NCI-H2227 (cell line): ENCODE data around the gene KLK14.

Source experiments
- DNase-seq: peaks from one replicate; lab custom pipeline; 2025; ENCODE audit not compliant: unreplicated experiment; lab: John Stamatoyannopoulos, UW

KLK14 gene

DNA sequence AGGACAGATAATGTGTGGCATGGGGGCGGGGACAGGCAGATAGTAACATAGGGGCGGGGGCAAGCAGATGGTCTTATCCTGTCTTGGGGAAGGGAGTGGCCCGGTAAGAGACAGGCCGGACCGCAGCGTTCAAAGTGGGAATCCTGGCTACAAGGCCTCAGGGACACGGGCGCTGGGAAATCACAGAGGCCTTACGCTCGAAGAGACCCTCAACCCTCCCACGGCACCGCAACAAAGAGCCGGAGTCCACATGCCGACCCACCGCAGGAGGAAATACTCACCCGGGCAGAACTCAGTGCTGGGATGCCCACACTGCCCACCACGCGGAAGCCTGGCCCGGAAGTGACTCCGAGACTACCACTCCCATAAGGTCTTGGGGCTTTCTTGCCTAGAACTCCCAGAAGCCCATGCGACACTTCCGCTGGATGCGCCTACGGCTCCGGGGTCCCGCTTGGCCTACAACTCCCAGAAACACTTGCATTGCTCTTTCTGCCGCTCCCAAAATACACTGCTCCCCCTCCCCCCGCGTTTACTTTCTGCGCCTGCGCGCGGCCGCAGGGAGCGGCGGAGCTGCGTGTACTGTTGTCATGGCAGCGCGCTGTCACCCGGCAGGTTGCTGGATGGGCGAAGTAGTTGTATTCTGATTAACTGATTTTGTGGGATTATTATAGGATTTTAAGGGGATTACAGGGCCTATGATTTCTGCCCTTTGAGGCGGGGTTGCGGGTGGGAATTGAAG lies 25.5 kb upstream of the KLK14 start, which contains the start of gene CTU1:
CTU1 (minus strand) TSS at position 344 of the 739 bp plus-strand sequence. CDS start 3,840 bp downstream, outside the sequence.
- DNase-seq, result peak; percentile 97

DNA sequence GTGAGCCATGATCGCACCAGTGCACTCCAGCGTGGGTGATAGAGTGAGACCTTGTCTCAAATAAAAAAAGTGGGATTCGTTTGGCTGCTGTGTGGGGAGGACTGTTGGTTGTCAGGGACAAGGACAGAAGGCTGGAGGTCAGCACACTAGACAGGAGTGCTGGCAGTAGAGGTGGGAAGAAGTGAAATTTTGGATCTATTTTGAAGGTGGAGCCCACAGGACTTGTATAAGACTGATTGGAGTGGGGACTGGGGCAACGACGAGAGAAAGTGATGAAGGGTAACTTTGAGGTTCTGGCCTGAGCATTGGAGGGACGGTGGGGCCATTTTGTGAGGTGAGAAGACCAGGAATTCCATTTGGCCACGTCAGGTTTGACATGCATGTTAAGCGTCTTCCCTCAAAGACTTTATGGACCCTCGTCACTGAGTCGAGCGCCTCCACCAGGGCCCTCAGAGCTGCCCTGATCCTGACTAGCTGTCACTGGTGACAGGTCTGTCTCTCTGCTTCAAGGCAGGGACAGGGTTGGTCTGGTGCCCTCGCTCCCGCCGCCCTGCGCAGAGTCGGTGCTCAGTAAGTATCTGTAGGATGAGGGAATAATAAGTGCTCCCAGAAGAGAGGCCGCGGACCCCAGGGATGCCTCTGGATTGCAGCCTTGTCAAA lies 24.8 kb upstream of the KLK14 start:
- DNase-seq, result no peak

DNA sequence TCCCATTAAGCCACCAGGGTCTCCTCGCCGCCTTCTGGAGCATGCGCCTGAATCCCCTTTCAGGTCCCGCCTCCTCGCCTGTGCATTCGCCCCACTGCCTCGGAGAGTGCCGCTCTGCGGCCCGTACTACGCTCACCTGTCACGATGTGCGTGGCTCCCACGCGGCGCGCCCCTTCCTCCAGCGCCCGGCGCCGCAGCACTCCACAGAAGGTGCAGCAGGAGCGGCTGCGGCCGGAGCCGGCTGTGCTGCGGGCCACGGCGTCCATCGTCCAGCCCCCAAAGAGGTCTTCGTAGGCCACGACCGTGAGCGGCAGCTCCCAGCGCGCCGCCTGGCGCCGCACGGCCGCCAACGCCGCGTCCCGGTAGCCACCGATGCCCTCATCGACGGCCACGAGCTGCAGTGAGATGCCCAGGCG lies 21.2 kb upstream of the KLK14 start:
- DNase-seq, result no peak

DNA sequence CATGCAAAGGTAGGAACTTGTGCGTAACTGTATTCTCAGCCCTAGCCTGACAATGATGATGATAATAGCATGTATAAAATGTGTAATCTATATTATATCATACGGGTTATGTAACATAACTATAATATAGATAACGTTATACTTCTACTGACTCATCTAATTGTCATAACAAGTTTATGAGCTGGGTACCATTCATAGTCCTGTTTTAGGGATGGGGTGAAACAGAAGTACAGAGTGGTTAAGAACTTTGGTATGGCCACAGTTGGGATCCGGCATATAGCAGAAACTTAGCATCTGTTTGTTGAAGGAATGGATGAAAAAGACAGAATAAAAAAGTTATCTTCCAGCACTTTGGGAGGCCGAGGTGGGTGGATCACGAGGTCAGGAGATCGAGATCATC lies 20.3 kb upstream of the KLK14 start:
- DNase-seq, result no peak

DNA sequence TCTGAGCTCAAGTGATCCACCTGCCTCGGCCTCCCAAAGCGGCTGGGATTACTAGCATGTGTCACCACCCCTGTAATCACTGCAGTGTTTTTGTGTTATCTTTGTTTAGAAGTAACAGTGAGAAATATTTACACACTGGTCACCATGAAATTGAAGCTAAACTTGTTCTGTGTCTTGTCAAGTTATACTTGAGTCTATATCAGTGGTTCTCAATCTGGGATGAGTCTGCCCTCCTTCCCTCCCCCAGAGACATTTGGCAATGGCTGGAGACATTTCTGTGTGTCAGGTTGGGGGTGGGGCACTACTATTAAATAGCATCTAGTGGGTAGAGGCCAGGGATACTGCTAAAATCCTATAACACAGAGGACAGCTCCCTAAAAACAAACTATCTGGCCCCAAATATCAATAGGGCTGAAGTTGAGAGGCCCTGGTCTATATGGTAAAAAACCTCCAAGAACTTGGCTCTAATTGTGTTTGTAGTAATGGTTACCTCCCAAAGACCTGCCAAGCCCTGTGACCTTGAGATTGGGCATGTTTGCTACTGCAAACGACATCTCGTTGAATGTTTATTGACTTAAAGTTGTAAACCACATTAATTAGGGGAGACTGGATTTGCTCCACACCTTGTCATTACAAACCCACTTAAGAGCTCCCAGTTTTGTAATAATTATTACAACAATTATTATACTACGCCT lies 18.6 kb upstream of the KLK14 start:
- DNase-seq, result no peak

DNA sequence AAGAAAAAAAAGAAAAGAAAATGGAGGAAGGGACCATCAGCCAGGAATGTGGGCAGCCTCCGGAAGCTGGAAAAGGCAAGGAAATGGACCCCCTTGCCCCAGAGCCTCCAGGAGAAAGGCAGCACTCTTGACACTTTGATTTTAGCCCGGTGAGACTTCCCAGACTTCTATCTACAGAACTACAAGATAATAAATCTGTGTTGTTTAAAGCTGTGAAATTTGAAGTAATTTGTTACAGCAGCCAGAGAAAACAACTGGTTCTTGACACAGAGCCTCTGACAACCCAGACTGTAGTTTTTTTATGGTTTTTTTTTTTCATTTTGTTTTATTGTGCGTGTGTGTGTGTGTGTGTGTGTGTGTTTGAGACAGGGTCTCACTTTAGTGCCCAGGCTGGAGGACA lies 17.9 kb upstream of the KLK14 start:
- DNase-seq, result no peak

DNA sequence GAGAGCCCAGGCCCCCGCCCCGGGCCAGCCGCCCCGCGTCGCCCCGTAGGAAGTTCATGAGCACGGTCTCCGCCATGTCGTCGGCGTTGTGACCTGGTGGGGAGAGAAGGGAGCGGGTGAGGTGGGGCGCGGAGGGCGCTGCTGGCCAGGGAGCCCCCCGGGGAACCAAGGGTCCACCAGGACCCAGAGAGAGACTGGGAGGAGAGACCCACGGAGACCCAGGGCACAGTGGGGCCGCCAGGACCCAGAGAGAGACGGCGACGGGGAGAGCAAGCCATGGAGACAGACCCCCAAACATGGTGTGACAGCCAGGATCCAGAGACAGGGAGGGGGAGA lies 16.3 kb upstream of the KLK14 start:
- DNase-seq, result no peak

DNA sequence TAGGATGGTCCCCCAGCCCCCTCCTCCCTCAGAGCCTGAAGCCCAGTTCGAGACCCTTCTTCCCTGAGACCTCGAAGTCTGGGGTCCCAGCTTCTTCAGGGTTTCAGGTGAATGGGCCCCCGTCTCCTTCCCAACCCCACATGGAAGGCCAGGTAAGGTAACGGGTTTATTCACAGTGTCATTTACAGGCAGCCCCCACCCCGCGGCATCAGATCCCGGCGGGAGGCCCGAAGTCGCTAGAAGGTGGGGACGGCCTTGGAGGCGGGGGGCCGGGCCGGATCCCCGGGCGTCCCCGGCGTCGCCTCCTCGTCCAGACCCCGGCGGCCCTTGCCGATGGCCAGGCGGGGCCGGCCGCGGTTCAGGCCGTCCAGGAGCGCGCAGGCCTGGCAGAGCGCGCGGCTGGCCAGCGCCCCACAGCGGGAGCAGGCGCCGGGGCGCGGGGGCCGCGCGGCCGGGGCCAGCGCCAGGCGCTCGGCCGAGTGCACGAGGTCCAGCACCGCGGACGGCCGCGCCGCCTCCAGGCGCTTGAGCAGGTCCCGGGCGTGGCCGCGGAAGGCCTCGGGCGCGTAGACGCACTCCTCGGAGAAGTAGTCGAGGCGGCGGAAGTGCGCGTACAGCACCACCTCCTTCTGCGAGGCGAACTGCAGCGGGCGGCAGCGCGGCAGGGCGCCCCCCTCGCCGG lies 15.8 kb upstream of the KLK14 start:
- no peak for DNase-seq

DNA sequence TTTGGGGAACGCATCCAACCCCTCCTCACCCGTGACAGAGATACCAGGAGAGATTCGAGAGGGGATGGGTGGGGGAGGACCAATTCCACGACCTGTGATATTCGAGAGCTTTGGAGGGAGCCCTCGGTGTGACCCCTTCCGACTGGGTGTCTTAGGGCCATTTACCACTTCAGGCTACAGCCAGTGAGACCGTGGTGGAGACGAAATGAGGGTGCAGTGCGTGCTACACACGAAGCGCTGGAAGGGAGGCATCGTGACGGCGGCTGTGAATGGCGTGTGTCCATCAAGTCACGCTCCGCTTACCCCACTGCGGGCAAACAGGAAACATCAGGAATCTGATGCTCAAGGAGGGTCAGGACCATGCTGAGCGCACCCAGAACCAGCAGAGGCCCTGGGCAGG lies 15.1 kb upstream of the KLK14 start:
- DNase-seq, result no peak

DNA sequence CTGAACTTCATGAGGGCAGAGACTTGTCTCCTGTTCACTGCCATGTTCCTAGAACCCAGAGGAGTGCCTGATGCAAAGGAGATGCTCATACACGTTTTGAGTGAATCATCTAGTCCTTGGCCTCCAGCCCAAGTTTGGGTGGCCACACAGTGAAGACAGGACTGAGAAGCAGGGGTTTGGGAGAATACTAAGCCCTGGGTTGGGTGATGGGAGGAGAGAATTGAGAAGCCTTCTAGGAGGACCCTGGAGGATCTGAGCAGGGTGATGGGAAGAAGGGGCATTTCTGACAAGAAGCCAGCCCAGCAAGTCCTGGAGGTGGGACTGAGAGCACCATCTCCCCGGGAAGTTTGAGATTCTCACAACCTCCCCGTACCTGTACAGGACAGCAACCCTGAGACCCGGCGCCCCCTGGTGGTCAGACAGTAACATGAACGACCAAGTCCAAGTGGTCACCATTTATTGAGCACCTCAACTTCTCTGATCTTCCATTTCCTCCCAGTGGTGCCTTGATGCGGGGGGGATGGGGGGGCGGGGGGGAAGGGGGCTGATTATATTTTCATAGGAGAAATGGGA lies 14.6 kb upstream of the KLK14 start:
- peak; percentile 38 for DNase-seq

DNA sequence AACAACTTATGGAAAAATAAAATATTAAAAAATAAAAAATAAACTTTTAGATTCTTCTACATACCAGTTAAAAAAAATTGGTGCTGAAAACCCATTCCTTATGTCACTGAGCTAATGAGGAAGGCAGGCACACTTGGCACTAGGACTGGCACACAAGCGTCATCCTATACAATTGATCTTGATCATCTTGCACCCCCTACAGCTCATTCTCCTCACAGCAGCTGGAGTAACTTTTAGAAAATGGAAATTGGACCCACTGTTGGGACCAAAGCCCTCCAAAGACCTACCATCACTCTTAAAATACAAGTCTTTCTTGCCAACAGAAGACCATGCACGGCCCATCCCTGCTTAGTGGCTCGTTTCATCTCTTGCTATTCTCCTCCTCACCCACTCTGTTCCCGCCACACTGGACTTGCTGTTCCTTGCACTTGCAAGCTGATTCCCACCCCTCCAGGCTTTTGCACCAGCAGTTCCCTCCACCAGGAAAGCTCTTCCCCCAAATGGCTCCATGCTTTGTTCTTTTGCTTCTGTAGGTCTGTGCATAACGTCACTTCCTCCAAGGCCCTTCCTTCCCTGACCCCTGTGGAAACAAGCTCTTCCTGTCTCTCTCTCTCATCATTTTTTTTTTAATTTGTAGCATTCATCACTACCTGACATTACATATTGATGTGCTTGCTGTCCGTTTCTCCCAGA lies 13.9 kb upstream of the KLK14 start:
- no peak for DNase-seq

DNA sequence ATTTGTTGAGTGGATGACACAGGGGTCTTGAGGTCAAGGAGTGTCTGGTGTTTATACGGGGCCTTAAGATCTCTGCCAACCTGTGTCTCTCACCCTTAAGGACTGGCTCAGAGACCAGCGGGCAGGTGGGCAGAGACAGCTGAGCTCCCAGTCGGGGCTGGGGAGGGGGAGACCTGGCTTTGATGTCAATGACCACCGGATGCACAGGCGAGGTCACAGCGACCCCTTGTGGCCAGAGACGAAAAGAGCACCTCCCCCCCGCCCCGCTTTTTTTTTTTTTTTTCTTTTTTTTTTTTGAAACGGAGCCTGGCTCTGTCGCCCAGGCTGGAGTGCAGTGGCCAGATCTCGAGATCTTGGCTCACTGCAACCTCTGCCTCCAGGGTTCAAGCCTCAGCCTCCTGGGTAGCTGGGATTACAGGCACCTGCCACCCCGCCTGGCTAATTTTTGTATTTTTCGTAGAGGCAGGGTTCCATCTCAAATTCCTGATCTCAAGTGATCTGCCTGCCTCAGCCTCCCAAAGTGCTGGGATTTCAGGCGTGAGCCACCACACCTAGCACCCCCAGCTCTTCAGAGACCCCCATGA lies 12.1 kb upstream of the KLK14 start:
- DNase-seq, result peak; percentile 39

DNA sequence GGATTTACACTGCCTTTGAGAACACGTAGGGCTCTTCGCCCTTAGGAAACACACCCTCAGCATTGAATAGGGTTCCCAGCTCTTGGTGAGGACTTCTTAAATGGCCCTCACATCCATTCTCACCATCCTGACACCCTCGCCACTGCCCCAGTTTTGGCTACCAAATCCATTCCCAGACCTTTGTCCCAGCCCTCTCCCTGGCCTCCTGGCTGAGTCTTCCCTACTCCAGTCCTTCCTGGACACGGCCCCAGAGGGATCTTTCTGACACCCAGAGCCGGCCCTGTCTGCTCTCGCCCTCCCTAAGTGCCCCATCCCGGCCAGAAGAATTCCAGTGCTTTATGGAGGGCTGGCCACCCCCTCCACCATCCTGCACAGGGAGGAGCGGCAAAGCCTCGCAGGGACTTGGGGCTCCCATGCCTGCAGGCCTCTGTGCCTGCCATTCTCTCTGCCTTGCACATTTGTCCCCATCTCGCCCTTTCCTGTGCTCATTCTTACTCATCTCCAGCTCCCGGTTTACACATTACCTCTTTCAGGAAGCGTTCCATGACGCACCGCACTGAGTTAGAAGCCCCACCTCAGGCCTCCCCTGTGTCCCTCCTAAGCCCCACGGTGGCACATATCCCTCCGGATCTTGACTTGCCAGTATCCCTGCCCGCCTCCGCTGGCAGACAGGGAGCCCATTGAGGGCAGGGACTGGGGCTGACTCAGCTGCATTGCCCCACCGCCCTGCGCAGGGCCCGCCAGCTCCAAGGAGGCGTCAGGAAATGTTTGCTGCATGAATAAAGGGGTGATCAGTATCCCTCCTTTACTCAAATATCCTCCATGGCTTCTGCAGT lies 11.0 kb upstream of the KLK14 start:
- no peak for DNase-seq

DNA sequence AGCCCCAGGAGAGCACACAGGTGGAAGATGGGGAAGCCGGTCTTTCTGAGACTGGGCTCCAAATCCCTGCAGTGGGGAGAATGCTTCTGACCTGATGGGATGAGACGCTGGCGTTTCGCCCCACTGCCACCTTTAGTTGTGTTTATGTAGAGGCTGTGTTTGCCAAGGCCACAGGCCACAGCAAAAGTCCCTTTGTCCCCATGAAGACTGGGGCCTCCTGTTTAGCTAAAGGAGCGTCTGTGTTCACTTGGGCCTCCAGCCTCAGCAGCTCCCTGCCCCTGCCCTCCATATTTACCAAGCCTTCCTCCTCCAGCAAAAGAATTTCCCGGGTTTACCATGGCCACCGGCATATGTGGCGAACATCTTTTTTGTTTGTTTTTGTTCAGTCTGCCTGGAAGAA lies 10.4 kb upstream of the KLK14 start:
- DNase-seq, result no peak

DNA sequence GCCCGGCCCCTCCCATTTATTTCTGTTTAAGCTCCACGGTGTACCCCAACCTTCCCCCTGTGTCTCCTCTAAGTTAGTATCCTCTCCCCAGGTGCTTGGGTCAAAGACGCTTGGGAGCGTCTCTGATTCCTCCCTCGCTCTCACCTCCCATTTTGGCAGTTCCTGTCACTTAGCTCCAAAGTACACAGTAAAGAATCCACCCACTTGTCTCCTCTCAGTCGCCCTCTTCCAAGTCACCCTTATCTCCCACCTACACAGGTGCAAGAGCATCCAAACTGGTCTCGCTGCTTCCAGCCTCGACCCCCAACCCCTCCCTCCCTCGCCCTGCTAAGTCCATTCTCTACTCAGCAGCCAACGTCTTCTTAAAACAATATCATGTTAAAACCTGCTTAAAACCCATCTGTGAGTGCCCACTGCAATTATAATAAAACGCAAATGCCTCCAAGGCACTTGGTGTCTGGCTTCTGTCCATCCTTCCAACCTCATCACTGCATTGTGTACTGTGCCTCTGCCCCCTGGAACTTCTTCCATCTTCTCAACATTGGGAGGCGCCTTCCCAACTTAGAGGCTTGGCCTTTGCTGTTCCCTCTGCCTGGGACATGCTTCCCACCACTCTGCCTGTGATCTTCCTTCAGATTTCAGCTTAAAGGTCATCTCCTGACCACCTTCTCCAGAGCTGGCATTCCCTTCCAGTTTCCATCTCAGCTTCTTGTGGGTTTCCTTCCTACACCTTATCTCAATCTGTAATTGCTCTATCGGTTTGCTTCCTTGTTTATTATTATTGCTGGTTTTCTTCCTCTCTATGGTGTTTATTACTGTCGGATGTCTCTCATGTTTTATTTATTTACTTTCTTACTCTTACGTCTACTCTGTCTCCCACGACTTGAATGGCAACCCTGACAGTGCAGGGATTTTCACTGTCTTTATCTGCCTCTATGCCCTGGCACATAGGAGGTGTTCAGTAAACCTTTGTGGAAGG lies 9.5 kb upstream of the KLK14 start:
- DNase-seq, result no peak

DNA sequence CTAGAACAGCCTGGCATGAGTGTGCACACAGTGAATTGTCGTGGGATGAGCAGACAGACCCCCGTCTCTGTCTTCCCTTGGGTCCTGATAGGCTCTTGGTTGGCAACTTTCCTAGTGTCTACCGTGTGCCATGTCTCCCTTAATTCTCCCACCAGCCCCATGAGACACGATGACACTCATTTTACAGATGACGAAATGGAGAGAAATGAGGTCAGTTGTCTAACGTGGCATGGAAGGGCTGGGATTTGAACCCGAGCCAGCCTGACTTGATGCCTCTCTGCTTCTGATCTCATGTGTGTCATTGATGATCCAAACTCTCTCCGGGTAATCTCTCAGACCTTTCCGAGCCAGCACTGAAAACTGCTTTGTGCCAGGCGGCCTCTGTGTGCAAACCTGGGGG lies 8.4 kb upstream of the KLK14 start:
- no peak for DNase-seq

DNA sequence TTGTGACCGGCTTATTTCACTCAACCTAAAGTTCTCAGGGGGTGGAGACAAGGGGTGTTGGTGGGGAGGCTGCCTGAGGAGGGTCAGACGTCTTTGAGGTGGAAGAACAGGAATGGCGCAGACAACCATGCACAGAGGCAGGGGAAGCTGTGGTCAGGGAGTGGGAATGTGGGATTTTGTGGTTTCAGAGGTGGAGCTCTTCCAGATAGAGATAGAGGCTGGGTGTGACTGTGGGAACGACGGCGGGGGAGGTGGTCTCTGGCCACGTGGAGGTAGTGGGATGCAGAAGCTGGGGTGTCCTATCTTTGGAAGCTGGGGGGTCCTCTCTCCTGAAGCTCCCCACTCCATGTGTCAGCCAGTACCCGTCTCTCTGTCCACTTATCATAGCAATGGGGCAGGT lies 7.8 kb upstream of the KLK14 start:
- no peak for DNase-seq

DNA sequence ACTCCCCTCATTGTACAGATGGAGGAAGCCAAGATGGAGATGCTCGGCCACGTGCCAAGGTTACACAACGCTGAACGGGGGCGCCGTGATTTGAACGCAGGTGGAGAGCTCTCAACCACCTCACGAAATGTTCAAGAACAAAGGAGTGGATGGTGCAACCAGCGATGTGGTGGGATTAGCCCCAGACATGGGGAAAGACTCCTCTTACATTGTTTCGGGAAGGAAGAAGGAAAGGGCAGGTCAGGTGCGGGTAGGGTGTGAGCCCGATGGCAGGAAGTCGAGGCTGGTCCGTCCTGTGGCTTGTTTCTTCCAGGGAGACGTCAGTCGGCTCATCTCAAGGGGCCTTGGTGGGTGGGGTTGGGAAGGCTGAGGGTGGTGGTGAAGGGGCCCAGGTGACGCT lies 7.1 kb upstream of the KLK14 start:
- DNase-seq, result no peak
